NCI-H345 treated with DMSO at 0.1 percent for 48 hours (cell line): ENCODE data around the gene PET100.

Experiments
- DNase-seq: peaks from one replicate; lab custom pipeline; 2025; ENCODE audit not compliant: unreplicated experiment; lab: John Stamatoyannopoulos, UW

Gene PET100

GRCh38 chr19:7677669-7678311 is 48.2 kb downstream of the PET100 start:
- no peak for DNase-seq

- peak; percentile 19 for DNase-seq
Observed at GRCh38 chr19:7678971-7679751, 49.6 kb downstream of the PET100 start.

GRCh38 chr19:7679771-7680605 is 50.4 kb downstream of the PET100 start:
- no peak for DNase-seq

GRCh38 chr19:7680606-7681339 is 51.2 kb downstream of the PET100 start, which contains the start of gene TRAPPC5:
TRAPPC5 (plus strand) TSS chr19:7680833; CDS start chr19:7682254, 1,421 bp downstream.
- DNase-seq: peak; percentile 50
